PFSK-1 (cell line): Measurements from ENCODE around the gene PPIA.

Experiments
- FOXP2 ChIP-seq: optimal IDR thresholded peaks from 2 replicates; pipeline ENCODE3; 2011; ENCODE audit warnings: borderline replicate concordance, control low read depth, inconsistent platforms; ENCODE audit not compliant: insufficient read depth; ENCODE audit errors: extremely low read length, extremely low read depth
- POLR2AphosphoS5 ChIP-seq: IDR thresholded peaks from 2 replicates; pipeline ENCODE4 v1.6.1; 2012; ENCODE audit warnings: low read depth, mild to moderate bottlenecking, control low read depth, low read length, moderate library complexity
- SIN3A ChIP-seq: IDR thresholded peaks from 2 replicates; pipeline ENCODE4 v1.6.1; 2012; ENCODE audit warnings: mild to moderate bottlenecking, low read length, moderate library complexity, borderline replicate concordance; ENCODE audit not compliant: insufficient read depth
- TAF1 ChIP-seq: IDR thresholded peaks from 2 replicates; pipeline ENCODE4 v1.6.1; 2012; ENCODE audit warnings: low read length, control low read depth, borderline replicate concordance; ENCODE audit not compliant: insufficient read depth
- TF ChIP-seq, protein P1 (sequence below), 2 experiments: IDR thresholded peaks; 2 replicates each; pipeline versions ENCODE4 v1.6.1 to v1.8.0; 2011 to 2012; ENCODE audit warnings: low read depth in 2 of 2, low read length in 2 of 2, control low read depth in 1 of 2, inconsistent platforms in 1 of 2, mild to moderate bottlenecking in 1 of 2, moderate library complexity in 1 of 2; ENCODE audit not compliant: insufficient read depth in 1 of 2

The PPIA gene

DNA sequence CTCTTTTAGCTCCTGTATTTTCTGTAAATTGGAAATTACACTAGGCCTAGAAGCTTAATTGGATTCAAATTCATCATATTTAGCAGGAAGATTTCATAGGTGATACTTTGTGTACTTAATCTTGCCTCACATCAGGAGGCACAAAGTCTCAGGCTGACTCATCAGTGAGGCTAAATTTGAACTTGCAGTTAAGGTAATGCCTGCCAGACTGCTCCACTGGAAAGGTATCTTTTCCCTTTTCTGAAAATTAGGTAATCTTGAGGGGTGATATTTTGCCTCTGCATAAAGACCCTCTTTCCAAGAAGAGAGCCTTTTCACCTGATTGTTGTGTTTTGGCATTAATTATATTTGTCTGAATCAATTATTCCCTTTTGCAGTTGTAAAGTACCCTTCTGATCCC, 14.6 kb downstream of the PPIA start:
- TF ChIP-seq FOXP2: no peak
- TF ChIP-seq SIN3A: no peak
- TF ChIP-seq POLR2AphosphoS5: no peak
- TF ChIP-seq, protein P1, sequence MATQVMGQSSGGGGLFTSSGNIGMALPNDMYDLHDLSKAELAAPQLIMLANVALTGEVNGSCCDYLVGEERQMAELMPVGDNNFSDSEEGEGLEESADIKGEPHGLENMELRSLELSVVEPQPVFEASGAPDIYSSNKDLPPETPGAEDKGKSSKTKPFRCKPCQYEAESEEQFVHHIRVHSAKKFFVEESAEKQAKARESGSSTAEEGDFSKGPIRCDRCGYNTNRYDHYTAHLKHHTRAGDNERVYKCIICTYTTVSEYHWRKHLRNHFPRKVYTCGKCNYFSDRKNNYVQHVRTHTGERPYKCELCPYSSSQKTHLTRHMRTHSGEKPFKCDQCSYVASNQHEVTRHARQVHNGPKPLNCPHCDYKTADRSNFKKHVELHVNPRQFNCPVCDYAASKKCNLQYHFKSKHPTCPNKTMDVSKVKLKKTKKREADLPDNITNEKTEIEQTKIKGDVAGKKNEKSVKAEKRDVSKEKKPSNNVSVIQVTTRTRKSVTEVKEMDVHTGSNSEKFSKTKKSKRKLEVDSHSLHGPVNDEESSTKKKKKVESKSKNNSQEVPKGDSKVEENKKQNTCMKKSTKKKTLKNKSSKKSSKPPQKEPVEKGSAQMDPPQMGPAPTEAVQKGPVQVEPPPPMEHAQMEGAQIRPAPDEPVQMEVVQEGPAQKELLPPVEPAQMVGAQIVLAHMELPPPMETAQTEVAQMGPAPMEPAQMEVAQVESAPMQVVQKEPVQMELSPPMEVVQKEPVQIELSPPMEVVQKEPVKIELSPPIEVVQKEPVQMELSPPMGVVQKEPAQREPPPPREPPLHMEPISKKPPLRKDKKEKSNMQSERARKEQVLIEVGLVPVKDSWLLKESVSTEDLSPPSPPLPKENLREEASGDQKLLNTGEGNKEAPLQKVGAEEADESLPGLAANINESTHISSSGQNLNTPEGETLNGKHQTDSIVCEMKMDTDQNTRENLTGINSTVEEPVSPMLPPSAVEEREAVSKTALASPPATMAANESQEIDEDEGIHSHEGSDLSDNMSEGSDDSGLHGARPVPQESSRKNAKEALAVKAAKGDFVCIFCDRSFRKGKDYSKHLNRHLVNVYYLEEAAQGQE (IDR thresholded peaks at IDR 0.05; ENCODE audit: insufficient read depth in 1 of 2, low read depth in 2 of 2, low read length in 2 of 2): no peak
- TF ChIP-seq TAF1: no peak

DNA sequence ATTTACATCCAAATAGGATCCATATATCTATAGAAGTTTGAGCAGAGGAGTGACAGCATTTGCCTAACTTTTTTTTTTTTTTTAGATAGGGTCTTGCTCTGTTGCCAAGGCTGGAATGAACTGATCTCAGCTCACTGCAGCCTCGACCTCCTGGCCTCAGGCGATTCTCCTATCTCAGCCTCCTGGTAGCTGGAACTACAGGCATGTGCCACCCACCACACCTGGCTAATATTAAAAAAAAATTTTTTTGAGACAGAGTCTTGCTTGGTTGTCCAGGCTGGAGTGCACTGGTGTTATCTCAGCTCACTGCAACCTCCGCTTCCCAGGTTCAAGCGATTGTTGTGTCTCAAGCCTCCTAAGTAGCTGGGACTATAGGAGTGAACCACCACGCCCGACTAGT, 15.1 kb downstream of the PPIA start:
- no peak for TF ChIP-seq TAF1
- TF ChIP-seq POLR2AphosphoS5: no peak
- TF ChIP-seq FOXP2: no peak
- TF ChIP-seq, protein P1 (IDR thresholded peaks at IDR 0.05; ENCODE audit: insufficient read depth in 1 of 2, low read depth in 2 of 2, low read length in 2 of 2): no peak
- no peak for TF ChIP-seq SIN3A

GRCh38 chr7:44814919-44815318, 18.4 kb downstream of the PPIA start:
- TF ChIP-seq, protein P1 (IDR thresholded peaks at IDR 0.05; ENCODE audit: insufficient read depth in 1 of 2, low read depth in 2 of 2, low read length in 2 of 2): no peak
- TF ChIP-seq TAF1 (no peak), POLR2AphosphoS5 (no peak), FOXP2 (no peak), SIN3A (no peak)

- no peak for TF ChIP-seq SIN3A
- TF ChIP-seq TAF1: no peak
Observed at GRCh38 chr7:44819292-44819691, 22.8 kb downstream of the PPIA start.

- TF ChIP-seq, protein P1 (IDR thresholded peaks at IDR 0.05; ENCODE audit: insufficient read depth in 1 of 2, low read depth in 2 of 2, low read length in 2 of 2): no peak
- TF ChIP-seq TAF1 (no peak), POLR2AphosphoS5 (no peak), FOXP2 (no peak), SIN3A (no peak)
Observed at GRCh38 chr7:44823255-44823781, 26.8 kb downstream of the PPIA start.
